MM.1S (cell line): ENCODE data around the gene DNMT3A.

Experiments
- EZH2 ChIP-seq: fragments of 300-600 bp; sonication (generic); optimal IDR thresholded peaks from 2 replicates; pipeline ENCODE3; 2017; ENCODE audit warnings: low read depth, mild to moderate bottlenecking, antibody characterized with exemption, low read length, mixed read lengths
- EZH2phosphoT487 ChIP-seq: fragments of 300-600 bp; sonication (generic); IDR thresholded peaks from 2 replicates; pipeline ENCODE4 v1.6.1; 2018; ENCODE audit warnings: antibody characterized with exemption, low read length
- TF ChIP-seq, protein P1 (sequence below): fragments of 300-600 bp; sonication (generic); IDR thresholded peaks from 2 replicates; pipeline ENCODE4 v1.5.1; 2016; ENCODE audit warnings: antibody characterized with exemption, low read length, mixed read lengths

DNA sequence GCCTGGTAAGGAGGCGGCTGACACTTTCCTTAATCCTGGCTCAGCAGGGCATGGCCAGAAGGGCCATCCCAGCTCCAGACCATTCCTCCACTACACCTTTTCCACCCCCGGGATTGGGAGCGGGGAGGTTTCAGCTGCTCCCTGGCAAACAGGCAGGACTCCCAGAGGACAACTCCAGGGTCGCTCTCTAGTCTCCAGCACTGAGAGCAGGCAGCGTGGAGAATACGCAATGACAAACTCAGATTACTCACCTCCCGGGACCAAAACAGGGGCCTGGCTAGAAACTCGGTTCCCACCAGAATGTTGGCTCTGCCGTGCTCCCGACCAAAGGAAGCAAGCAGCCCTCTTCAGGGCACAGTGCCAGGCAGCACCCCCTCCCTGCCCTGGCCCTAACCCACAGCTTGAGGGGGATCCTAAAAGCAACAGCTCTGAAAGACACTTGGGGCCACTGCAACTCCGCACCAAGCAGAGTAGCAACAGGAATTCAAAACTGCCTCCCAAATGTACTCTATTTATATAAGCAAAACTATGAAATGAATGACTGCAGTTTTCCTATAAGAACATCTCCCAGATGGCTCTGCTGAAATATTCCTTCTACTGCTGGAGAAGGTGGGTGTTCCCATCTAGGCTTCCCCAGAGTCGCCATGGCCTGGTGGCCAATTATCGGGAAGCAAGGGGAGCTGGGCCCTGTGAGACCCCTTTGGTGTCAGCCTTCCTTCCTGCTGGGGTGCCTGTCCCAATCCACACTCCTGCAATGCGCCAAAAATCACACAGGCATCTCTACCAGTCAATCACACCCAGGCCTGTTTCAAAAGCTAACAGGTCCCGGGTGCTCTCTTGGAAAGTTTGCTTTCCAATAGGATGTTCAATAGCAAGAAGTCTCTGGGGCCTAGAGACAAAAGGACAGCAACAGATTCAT lies 112.2 kb downstream of the DNMT3A start:
- TF ChIP-seq, protein P1, sequence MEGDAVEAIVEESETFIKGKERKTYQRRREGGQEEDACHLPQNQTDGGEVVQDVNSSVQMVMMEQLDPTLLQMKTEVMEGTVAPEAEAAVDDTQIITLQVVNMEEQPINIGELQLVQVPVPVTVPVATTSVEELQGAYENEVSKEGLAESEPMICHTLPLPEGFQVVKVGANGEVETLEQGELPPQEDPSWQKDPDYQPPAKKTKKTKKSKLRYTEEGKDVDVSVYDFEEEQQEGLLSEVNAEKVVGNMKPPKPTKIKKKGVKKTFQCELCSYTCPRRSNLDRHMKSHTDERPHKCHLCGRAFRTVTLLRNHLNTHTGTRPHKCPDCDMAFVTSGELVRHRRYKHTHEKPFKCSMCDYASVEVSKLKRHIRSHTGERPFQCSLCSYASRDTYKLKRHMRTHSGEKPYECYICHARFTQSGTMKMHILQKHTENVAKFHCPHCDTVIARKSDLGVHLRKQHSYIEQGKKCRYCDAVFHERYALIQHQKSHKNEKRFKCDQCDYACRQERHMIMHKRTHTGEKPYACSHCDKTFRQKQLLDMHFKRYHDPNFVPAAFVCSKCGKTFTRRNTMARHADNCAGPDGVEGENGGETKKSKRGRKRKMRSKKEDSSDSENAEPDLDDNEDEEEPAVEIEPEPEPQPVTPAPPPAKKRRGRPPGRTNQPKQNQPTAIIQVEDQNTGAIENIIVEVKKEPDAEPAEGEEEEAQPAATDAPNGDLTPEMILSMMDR, result no peak
- TF ChIP-seq EZH2phosphoT487 (no peak), EZH2 (no peak)
